NB4 (cell line): ENCODE measurements around the gene MYLK.

Experiments
- DNase-seq: peaks from one replicate; pipeline ENCODE4 v3.0.0; 2010; ENCODE audit warnings: low read depth
- H3K4me3 ChIP-seq: one replicate; pipeline ENCODE4 v1.5.1; 2011; ENCODE audit warnings: mild to moderate bottlenecking, low read depth, low read length, moderate library complexity
- MYC ChIP-seq: IDR thresholded peaks from 2 replicates; pipeline ENCODE4 v1.6.1; 2011; ENCODE audit warnings: low read depth, low read length
- POLR2A ChIP-seq: IDR thresholded peaks from 2 replicates; pipeline ENCODE4 v1.6.1; 2011; ENCODE audit warnings: mild to moderate bottlenecking; ENCODE audit not compliant: insufficient read length; ENCODE audit errors: extremely low read depth
- TF ChIP-seq, protein P1 (sequence below): IDR thresholded peaks from 2 replicates; pipeline ENCODE4 v1.6.1; 2011; ENCODE audit warnings: low read depth, low read length
- TF ChIP-seq, protein P2 (sequence below): IDR thresholded peaks from one replicate; pipeline ENCODE4 v1.5.1; 2012; ENCODE audit warnings: low read depth, low read length

The MYLK gene

GRCh38 chr3:123841476-123842238 lies 42.5 kb downstream of the MYLK start:
- DNase-seq, result peak; percentile 32

DNA sequence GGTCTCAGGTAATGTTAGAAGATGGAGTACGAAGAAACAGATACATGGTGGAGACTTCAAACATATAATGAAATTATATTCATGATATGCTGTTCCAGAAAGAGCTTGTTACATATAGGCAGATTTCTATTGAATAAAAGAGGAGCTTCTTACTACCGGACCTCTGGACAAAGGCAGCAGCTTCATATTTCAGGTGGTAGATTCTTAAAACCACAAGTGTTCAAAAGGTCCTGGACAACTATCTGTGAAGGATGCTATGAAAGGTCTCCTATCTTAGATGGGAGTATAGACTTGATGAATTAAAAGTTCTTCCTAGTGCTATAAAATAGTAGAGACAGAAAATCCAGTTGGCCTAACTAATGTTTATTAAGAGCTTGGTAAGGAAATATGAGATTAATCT lies 43.2 kb downstream of the MYLK start:
- no peak overlapping the region for H3K4me3 ChIP-seq
- TF ChIP-seq MYC, result no peak
- TF ChIP-seq, protein P1, sequence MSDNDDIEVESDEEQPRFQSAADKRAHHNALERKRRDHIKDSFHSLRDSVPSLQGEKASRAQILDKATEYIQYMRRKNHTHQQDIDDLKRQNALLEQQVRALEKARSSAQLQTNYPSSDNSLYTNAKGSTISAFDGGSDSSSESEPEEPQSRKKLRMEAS, result no peak
- TF ChIP-seq POLR2A, result no peak
- TF ChIP-seq, protein P2, sequence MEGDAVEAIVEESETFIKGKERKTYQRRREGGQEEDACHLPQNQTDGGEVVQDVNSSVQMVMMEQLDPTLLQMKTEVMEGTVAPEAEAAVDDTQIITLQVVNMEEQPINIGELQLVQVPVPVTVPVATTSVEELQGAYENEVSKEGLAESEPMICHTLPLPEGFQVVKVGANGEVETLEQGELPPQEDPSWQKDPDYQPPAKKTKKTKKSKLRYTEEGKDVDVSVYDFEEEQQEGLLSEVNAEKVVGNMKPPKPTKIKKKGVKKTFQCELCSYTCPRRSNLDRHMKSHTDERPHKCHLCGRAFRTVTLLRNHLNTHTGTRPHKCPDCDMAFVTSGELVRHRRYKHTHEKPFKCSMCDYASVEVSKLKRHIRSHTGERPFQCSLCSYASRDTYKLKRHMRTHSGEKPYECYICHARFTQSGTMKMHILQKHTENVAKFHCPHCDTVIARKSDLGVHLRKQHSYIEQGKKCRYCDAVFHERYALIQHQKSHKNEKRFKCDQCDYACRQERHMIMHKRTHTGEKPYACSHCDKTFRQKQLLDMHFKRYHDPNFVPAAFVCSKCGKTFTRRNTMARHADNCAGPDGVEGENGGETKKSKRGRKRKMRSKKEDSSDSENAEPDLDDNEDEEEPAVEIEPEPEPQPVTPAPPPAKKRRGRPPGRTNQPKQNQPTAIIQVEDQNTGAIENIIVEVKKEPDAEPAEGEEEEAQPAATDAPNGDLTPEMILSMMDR, result no peak
- no peak for DNase-seq

More at GRCh38 chr3:123841476-123842238, 42.5 kb downstream of the MYLK start:
- H3K4me3 ChIP-seq, result no peak overlapping the region
- TF ChIP-seq, protein P1, result no peak
- TF ChIP-seq, protein P2, result no peak
- TF ChIP-seq MYC (no peak), POLR2A (no peak)

- no peak for DNase-seq
- H3K4me3 ChIP-seq, result no peak overlapping the region
- TF ChIP-seq, protein P1, result no peak
- TF ChIP-seq POLR2A (no peak), MYC (no peak)
- TF ChIP-seq, protein P2, result no peak
Measured at GRCh38 chr3:123837858-123838257, 46.3 kb downstream of the MYLK start.

- no peak overlapping the region for H3K4me3 ChIP-seq
- TF ChIP-seq, protein P2, result no peak
- TF ChIP-seq POLR2A (no peak), MYC (no peak)
- TF ChIP-seq, protein P1, result no peak
- DNase-seq, result peak; percentile 13
Measured at GRCh38 chr3:123834631-123835030, 49.5 kb downstream of the MYLK start.

GRCh38 chr3:123833398-123833785 lies 50.7 kb downstream of the MYLK start:
- TF ChIP-seq, protein P2, result no peak
- TF ChIP-seq, protein P1, result no peak
- no peak for TF ChIP-seq MYC
- DNase-seq, result peak; percentile 18
- H3K4me3 ChIP-seq, result no peak overlapping the region
